SK-N-SH (cell line): ENCODE results near the gene GJA9.

Experiments
- CTCF ChIP-seq: fragments of 200-600 bp; sonication (generic); IDR thresholded peaks from 2 replicates; pipeline ENCODE4 v1.6.1; 2017; ENCODE audit warnings: antibody characterized with exemption, mild to moderate bottlenecking, moderate library complexity
- GABPA ChIP-seq: IDR thresholded peaks from 2 replicates; pipeline ENCODE4 v1.4.0; 2012; ENCODE audit warnings: low read depth, mild to moderate bottlenecking
- MAX ChIP-seq: IDR thresholded peaks from 2 replicates; pipeline ENCODE4 v1.4.0; 2012; ENCODE audit warnings: low read depth
- NFIC ChIP-seq: IDR thresholded peaks from 2 replicates; pipeline ENCODE4 v1.4.0; 2012; ENCODE audit warnings: borderline replicate concordance
- POLR2AphosphoS5 ChIP-seq: IDR thresholded peaks from 2 replicates; pipeline ENCODE4 v1.6.1; 2012; ENCODE audit warnings: low read depth, low read length
- SIN3A ChIP-seq: IDR thresholded peaks from 2 replicates; pipeline ENCODE4 v1.6.1; 2012; ENCODE audit warnings: low read depth, mild to moderate bottlenecking, low read length, moderate library complexity, borderline replicate concordance
- TEAD4 ChIP-seq: IDR thresholded peaks from 2 replicates; pipeline ENCODE4 v1.4.0; 2012; ENCODE audit warnings: mild to moderate bottlenecking, borderline replicate concordance; ENCODE audit not compliant: insufficient read depth

GRCh38 chr1:38858833-38859560, 22.4 kb downstream of the GJA9 start:
- no peak for TF ChIP-seq CTCF
- TF ChIP-seq POLR2AphosphoS5 = no peak
- TF ChIP-seq TEAD4 = no peak
- no peak for TF ChIP-seq GABPA
- TF ChIP-seq NFIC = no peak
- no peak for TF ChIP-seq MAX
- no peak for TF ChIP-seq SIN3A
